ENCODE data around the gene GPT2. TPM values are rescaled to one million over a fixed set of nuclear protein-coding genes. Genes with fewer than 3 reads are reported as not detected.
"Not testable (repeated sequence)": the region's sequence is repeated elsewhere in the genome, so short reads cannot be mapped to it uniquely, and the experiment has no call there.

Gene GPT2
- polyA plus RNA-seq, 5 donors = 32.1 to 48.6 (median 35.7) TPM

DNA sequence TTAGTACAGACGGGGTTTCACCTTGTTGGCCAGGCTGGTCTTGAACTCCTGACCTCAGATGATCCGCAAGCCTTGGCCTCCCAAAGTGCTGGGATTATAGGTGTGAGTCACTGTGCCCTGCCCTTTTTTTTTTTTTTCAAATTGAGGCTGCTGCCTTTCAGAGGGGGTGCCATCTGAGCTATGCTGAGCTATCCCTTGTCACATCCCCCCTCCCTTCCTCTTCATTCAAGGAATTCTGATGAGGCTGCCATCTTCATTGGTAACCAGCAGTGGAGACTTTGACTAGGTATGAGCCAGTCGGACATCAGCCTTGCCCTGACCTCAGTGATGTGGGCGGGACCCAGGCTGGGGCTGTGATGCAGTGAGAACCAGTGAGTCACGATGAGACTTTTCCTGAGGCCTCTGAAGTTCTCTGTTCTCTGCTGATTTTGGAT, 24.4 kb upstream of the GPT2 start:
- no peak for DNase-seq

GRCh38 chr16:46862555-46863447, 21.4 kb upstream of the GPT2 start:
- DNase-seq = no peak

- no peak for DNase-seq
Measured at GRCh38 chr16:46866286-46866685, 17.9 kb upstream of the GPT2 start.

GRCh38 chr16:46867486-46867885, 16.7 kb upstream of the GPT2 start:
- not testable (repeated sequence) for DNase-seq

- DNase-seq = not testable (repeated sequence)
Measured at GRCh38 chr16:46868891-46869290, 15.3 kb upstream of the GPT2 start.

DNA sequence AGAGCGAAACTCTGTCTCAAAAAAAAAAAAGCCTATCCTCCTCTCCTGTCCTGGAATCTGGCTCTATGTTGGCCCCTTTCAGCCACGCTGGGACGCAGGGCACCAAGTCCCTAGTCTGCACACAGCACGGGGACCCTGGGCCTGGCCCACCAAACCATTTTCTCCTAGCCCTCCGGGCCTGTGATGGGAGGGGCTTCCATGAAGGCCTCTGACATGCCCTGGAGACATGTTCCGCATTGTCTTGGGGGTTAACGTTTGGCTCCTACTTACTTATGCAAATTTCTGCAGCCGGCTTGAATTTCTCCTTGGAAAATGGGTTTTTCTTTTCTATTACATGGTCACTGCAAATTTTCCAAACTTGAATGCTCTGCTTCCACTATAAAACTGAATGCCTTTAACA, 12.6 kb upstream of the GPT2 start:
- no peak for DNase-seq

- no peak for DNase-seq
Measured at GRCh38 chr16:46873201-46873600, 11.0 kb upstream of the GPT2 start.

DNA sequence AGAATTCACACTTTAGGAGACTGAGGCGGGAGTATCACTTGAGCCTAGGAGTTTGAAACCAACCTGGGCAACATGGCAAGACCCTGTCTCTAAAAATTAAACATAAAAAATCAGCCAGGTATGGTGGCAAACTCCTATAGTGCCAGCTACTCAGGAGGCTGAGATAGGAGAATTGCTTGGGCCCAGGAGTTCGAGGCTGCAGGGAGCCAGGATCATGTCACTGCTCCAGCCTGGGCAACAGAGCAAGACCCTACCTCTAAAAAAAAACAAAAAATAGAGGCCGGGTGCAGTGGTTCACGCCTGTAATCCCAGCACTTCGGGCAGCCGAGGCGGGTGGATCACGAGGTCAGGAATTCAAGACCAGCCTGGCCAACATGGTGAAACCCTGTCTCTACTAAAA, 8.9 kb upstream of the GPT2 start:
- DNase-seq = no peak

GRCh38 chr16:46882304-46882939, 1.7 kb upstream of the GPT2 start:
- no peak for DNase-seq

GRCh38 chr16:46882940-46883307, 1.2 kb upstream of the GPT2 start:
- no peak for DNase-seq

DNA sequence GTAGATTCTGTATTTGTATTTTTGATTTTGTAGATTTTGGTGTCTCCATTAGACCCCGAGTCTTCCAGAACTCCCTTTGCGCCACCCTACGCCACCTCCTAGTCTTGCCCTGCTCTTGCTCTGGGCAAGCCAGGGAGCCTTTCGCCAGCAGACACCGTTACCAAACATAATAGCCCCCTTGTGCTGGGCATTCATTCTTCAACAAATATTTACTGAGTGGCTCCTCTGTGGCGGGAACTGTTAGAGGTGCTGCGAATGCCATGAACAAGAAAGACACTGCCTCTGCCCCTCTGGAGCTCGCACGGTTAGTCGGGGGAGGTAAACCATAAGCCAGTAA, 841 bp upstream of the GPT2 start:
- no peak for DNase-seq

DNA sequence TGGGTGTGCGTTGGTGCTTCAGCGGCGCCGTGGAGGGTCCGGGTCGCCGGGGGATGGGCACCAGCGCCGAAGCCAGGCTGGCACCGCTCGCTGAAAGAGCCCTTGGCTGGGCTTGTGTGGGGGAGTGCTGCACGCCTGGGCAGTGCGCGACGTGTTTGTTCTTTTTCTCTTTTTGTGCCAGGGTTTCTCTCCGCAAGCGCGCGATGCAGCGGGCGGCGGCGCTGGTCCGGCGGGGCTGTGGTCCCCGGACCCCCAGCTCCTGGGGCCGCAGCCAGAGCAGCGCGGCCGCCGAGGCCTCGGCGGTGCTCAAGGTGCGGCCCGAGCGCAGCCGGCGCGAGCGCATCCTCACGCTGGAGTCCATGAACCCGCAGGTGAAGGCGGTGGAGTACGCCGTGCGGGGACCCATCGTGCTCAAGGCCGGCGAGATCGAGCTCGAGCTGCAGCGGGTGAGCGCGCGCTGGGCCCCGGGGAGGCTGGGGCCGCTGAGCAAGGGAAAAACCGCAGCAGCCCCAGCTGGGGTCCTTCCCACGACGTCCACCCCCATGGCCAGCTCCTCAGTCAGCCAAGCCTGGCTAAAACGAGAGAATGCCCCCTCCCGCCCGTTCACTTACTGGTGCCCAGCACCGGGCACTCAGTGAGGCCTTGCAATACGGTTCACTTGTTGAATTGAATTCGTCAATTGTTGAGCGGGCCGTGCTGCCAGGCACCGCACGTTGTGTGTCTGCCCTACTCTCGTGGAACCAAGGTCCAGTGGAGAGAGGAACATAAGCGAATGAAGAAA, 541 bp downstream of the GPT2 start:
- DNase-seq = no peak

DNA sequence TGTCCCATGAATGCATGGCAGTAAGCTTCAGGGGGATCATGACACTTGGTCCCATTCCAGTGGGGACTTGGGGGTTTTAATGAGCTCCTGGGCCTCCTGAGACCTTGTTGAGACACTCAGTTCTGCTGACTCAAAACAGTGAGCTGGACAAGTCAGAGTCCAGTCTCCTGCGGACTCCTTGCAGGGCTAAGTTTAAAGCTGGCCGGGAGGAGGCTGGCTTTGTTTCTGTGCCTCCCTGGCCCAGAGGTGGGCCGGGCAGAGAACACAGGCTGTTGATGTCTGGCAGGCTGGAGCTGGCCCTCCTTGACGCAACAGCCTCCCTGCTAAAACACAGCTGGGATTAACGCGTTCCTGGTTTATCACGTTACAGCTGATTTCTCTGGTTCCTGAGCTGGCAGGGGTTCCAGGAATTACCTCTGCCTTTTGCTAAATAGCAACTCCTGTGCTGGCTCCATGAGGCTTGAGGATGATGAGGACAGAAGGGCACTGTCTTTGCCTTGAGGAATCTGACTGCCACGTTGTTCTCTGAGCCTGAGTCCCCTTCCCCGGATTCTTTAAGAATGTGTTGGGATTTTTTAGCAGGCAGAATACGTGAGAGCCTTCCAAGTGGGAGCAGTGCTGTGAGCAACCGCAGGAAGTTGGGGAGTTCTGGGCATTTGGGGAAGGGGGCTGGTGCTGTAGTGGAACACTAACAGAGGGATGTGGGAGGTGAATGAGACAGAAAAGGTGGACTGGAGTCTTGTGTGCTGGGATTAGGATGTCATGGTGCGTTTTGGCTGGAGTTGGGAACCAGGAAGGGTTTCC, 2.0 kb downstream of the GPT2 start:
- DNase-seq = no peak

- no peak for DNase-seq
Measured at GRCh38 chr16:46886764-46887523, 2.8 kb downstream of the GPT2 start.

DNA sequence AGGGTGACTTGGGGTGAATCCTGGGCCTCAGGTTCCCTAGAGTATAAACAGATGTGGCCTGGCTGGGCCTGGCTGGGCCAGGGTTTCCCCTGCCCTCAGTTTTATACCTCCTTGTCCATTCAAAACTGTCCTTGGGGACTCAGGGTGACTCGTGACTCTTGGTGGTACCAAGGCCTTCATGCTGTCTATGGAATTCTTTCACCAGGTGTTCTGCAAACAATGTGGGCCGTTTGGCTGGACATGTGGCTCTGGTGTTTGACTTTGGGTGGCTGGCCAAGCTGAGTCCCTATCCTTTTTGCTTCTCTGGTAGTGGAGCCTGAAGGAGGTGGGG, 3.3 kb downstream of the GPT2 start:
- DNase-seq = no peak

GRCh38 chr16:46889245-46889941, 5.2 kb downstream of the GPT2 start:
- no peak for DNase-seq

GRCh38 chr16:46889942-46890300, 5.8 kb downstream of the GPT2 start:
- no peak for DNase-seq

DNA sequence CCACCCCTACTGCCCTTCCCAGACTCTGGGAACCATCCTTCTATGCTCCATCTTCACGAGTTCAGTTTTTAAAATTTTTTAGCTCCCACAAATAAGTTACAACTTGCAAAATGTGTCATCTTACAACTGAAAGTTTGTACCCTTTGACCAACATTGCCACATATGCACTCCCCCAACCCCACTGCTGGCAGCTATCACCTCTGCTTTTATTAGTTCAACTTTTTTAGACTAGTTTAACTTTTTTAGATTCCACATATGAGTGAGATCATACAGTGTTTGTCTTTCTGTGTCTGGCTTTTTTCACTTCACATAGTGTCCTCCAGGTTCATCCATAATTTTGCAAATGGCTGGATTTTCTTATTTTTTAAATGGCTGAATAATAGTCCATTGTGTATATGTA, 7.7 kb downstream of the GPT2 start:
- no peak for DNase-seq

- no peak for DNase-seq
Measured at GRCh38 chr16:46894036-46894672, 10.0 kb downstream of the GPT2 start.

All from right lung (tissue), 5 donors.